RPMI7951 (cell line): Measurements from ENCODE around the gene PRM1. TPM values are rescaled to one million over a fixed set of nuclear protein-coding genes. Genes with fewer than 3 reads are reported as not detected.
A peak's percentile ranks its signal among the peaks of the same experiment; 100 is the strongest.

Experiments
- DNase-seq: peaks from one replicate; pipeline ENCODE4 v3.0.0-alpha.2; 2012; ENCODE audit warnings: low read depth
- total RNA-seq: library from RNA; depleted of rRNA; stranded (reverse); fragments of >200 nt; shearing (Covaris generic); gene quantifications from 2 replicates; pipeline ENCODE4 v1.2.3, GENCODE V29; 2014

Gene PRM1
- total RNA-seq, 1 experiment from 2014 or later, result not detected

- DNase-seq, result no peak
Measured at GRCh38 chr16:11253995-11254912, 26.9 kb downstream of the PRM1 start.

- peak; percentile 61 for DNase-seq
Measured at GRCh38 chr16:11253009-11253994, 27.8 kb downstream of the PRM1 start.

GRCh38 chr16:11252482-11252931 is 28.6 kb downstream of the PRM1 start:
- no peak for DNase-seq

GRCh38 chr16:11251525-11252481 is 29.3 kb downstream of the PRM1 start:
- DNase-seq, result peak; percentile 43

- peak; percentile 36 for DNase-seq
Measured at GRCh38 chr16:11250786-11251524, 30.2 kb downstream of the PRM1 start.

GRCh38 chr16:11250091-11250785 is 30.9 kb downstream of the PRM1 start:
- DNase-seq, result peak; percentile 67

GRCh38 chr16:11249233-11250061 is 31.7 kb downstream of the PRM1 start:
- DNase-seq, result peak; percentile 50

GRCh38 chr16:11248133-11248532 is 33.0 kb downstream of the PRM1 start:
- DNase-seq, result peak; percentile 26

GRCh38 chr16:11245988-11246387 is 35.1 kb downstream of the PRM1 start:
- peak; percentile 28 for DNase-seq

GRCh38 chr16:11245222-11245737 is 35.9 kb downstream of the PRM1 start:
- peak; percentile 30 for DNase-seq

GRCh38 chr16:11242658-11243057 is 38.5 kb downstream of the PRM1 start:
- DNase-seq, result peak; percentile 22

- DNase-seq, result no peak
Measured at GRCh38 chr16:11241480-11242204, 39.5 kb downstream of the PRM1 start.

- DNase-seq, result no peak
Measured at GRCh38 chr16:11240636-11241473, 40.3 kb downstream of the PRM1 start.

- no peak for DNase-seq
Measured at GRCh38 chr16:11239644-11240632, 41.2 kb downstream of the PRM1 start.
